Brain pericyte (primary cell): ENCODE data around the gene SLC9A3.
A peak's percentile ranks its signal among the peaks of the same experiment; 100 is the strongest.

ENCODE experiments used
- DNase-seq: peaks from one replicate; pipeline ENCODE4 v3.0.0-alpha.2; 2012; ENCODE audit warnings: low read depth, low spot score

SLC9A3 gene

DNA sequence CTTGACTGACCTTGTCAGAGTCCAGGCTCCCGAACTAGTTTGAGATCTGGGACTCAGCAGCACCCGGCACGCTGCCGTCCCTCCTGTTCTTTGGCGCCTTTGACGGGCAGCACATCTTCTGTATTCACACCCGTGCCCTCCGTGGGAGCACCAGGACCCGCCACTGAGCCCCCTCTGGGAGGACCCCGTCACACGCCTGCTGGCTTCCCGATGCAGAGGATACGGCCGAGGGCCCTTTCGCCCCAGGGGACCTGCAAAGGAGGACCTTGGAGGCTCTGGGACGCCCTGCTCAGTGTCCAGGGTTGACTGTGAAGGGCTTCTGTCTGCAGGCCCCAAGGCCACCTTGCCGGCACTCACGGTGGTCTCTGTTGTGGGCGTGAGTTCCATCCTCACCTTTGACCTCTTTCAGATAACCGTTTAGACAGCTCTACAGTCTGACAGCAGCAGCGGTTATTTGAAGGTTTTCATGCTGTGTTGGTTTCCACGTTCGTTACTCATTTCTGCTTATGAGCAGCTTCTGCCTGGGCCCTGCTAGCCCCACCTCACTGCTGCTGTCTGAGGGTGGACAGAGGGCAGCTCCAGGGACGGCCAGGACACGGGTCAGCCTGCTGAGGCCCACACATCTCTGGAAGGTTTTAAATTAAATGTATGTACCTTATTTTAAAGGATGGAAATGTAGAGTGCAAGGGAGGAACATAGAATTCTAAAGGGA is 93.9 kb downstream of the SLC9A3 start:
- no peak for DNase-seq

GRCh38 chr5:429453-430188 is 94.6 kb downstream of the SLC9A3 start:
- peak; percentile 57 for DNase-seq

DNA sequence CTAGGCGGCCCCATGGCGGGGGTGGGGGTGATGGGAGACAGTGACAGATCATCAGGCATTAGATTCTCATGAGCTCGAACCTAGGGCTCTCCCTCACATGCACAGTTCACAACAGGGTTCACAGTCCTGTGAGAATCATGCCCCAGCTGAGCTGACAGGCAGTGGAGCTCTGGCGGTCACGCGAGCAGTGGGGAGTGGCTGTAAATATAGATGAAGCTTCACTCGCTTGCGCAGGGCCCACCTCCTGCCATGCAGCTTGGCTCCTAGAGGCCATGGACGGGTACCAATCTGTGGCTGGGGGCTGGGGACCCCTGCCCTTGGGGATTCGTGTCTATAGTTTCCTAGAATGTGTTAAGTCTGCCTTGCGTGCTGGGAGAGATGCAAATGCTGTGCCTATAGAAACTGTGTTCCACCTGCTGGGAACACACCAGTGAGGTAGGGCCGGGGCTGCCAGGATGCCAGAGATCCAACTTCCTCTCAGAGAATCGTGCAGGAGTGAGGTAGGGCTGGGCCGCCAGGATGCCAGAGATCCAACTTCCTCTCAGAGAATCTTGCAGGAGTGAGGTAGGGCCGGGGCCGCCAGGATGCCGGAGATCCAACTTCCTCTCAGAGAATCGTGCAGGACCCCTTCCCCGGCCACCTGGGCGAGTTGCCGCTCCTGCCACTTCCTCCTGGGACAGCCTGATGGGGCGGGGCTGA is 95.3 kb downstream of the SLC9A3 start:
- no peak for DNase-seq

GRCh38 chr5:428219-428618 is 96.0 kb downstream of the SLC9A3 start:
- no peak for DNase-seq

- no peak for DNase-seq
Measured at GRCh38 chr5:427415-428087, 96.7 kb downstream of the SLC9A3 start.

- no peak for DNase-seq
Measured at GRCh38 chr5:426392-426976, 97.8 kb downstream of the SLC9A3 start.

DNA sequence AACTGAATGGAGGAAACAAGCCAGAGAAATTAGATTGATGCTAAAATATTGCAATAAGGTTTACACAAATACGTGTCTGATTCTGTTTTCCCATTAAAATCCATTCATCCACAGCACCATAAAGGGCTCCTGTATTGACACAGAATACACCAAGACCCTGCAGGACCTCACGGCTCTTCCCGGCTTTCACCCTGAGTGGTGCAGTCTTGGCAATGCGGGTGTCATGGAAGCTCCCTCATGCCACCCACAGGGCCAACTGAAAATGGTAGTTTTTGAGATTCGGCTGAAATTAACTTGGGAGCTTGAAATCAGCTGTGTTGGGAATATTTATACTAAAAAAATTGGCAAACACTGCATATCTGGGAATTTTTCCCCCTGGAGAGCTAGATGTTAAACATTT is 98.5 kb downstream of the SLC9A3 start:
- DNase-seq = no peak

DNA sequence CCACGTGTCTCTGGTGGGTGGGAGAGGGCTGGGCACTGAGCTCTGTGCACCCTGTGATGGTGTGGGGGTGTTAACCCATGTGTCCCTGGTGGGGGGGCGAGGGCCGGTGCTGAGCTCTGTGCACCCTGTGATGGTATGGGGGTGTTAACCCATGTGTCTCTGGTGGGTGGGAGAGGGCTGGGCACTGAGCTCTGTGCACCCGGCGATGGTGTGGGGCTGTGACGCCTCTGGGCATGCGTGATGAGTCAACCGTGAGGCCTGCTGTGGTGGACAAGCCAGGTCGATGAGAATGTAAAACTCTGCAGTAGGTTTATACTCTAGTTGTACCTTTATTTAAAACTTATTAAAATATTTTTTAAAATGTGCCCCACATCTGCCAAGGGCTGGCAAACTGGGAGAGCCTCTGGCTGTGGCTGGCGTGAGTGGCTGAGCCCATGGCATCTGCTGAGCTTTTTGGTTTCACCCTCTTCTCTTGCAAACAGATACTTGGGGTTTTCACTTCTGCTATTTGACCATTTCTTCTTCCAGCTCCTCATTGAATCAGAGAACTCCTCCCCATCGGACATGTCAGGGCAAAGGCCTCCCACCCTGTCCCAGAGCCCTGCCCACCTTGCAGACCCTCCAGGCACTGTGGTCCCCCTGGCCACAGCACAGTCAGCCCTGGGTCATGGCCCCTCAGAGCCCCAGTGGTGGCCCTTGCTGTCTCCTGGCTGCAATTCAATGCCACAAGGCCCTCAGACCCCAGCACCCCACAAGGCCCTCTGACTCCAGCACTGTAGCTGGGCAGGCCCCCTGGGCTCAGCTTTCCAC is 99.7 kb downstream of the SLC9A3 start:
- DNase-seq = no peak

DNA sequence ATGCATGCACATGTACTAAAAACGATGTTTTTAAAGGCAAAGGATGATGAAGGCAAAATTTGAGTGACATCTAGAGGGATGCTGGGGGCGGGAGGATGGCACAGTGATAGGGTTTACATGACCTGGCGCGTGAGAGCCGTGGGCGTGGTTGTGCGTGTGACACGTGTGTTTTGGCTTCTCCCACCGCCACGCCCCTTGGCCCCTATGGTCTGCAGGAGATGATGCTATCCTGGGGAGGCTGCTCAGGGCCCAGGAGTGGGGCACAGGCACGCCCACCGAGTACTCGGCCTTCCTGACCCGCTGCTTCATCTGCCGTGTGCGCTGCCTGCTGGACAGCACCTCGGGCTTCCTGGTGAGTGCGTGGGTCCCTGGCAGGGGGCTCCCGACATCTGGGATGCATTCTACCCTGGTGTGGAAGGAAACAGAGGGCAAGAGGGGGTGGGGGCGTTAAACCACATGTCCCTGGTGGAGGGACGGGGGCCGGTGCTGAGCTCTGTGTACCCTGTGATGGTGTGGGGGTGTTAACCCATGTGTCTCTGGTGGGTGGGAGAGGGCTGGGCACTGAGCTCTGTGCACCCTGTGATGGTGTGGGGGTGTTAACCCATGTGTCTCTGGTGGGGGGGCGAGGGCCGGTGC is 100.5 kb downstream of the SLC9A3 start:
- no peak for DNase-seq

GRCh38 chr5:423233-423565 is 101.0 kb downstream of the SLC9A3 start:
- no peak for DNase-seq

DNA sequence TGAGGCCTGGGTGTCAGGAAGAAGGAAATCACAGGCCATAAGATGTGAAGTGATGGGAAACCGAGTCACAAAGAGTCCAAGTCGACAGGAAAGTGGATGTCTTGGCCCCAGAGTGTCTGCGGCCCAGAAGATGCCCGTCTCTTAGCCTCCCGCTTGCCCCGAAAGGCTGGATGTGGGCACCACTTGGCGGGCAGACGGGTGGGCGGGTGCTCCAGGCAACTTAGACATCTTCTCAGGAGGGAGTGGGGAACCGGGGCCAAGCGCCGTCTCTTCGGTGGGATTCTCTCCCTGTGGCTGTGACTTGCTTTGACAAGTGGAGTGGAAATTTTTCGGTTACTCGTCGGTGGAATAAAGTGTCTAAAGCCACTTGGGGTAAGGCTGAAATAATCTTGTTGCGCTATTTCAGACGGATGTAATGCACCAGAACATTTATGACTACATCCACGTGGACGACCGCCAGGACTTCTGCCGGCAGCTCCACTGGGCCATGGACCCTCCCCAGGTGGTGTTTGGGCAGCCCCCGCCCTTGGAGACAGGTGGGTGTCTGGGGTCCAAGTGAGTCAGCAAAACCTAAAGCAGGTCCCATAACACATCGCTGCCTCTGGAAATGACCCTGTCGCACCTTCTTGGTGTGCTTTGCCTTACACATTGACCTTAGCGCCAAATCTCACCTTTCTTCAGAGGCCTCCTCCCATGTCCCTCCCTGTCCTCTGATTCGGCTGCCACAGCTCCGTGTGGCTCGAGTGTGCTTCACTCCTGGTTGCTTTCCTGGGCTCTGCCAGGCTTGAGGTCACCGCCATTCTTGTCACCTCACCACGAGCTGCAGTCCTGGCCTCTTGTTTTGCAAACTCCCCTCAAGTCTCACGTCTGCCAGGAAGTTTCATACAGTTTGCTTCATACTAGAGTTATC is 101.7 kb downstream of the SLC9A3 start:
- no peak for DNase-seq

DNA sequence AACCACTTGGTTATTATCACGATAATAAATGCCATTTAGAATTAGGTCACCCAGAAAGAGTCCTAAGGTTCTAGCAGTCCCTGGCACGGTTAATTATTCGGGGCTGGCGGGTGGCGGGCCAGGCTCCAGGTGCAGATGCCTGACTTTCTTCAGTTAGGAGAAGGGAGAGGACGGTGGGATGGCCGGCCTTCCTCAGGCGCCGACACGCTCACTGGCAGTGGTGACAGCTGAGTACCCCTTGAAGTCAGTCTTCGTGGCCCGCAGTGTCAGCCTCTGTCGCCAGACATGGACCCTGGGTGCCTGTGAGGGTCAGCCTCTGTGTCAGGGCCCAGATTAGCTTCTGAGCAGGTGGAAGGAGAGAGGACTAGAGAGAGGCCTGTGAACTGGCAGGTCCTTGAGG is 102.3 kb downstream of the SLC9A3 start:
- no peak for DNase-seq

GRCh38 chr5:421287-421880 is 102.9 kb downstream of the SLC9A3 start:
- DNase-seq = no peak

DNA sequence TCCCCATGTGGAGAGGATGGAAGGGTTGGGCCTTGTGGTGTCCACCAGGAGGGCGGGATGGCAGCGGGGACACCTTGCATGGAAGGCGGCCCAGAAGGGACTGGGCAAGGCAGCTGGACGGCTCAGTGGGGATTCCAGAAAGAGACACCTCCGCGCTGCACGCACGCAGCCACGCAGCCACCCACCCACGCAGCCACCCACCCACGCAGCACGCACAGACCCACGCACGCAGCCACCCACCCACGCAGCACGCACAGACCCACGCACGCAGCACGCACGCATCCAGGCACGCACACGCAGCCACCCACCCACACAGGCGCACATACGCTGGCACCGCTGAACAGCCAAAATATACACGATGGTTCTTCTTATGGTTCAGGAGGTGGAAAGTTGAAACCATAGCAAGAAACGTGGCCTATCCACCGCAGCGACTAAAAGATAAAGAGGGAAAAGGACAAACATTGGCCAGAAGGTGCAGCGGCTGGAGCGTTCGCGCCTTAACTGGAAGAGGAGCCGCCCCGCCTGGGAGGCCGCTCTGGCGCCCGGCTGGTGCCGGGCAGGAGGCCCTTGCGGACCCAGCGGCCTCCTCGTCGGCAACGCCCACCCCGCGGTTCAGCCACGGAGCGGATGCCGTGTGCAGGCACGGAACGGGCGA is 103.5 kb downstream of the SLC9A3 start:
- DNase-seq = no peak
